Activated effector memory CD4-positive, alpha-beta T cell treated with Interleukin-2 at 50 U/mL for 16 hours (primary cell): ENCODE results near the gene ATP8B3.
A peak's percentile ranks its signal among the peaks of the same experiment; 100 is the strongest.

ENCODE experiments used
- DNase-seq: peaks from one replicate; pipeline ENCODE4 v3.0.0-alpha.2; 2020

ATP8B3 gene

DNA sequence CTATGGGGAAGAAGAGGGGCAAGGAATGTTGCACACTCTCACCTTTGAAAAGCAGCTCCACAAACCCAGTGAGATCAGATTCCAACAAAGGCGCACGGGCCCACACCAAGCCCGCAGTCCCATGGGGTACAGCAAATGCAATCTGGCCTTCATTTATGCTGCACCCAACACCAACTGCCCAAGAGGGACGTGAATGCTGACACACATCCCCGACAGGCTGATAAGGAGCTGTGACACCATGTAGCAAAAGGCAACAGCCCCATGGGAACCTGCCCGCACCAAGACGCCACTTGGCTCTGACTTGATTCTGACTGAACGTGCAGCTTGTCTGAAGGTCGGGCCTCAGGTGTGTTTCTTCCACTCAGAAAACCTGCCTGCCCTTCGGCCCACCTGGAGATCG, 18.9 kb upstream of the ATP8B3 start:
- DNase-seq = no peak

DNA sequence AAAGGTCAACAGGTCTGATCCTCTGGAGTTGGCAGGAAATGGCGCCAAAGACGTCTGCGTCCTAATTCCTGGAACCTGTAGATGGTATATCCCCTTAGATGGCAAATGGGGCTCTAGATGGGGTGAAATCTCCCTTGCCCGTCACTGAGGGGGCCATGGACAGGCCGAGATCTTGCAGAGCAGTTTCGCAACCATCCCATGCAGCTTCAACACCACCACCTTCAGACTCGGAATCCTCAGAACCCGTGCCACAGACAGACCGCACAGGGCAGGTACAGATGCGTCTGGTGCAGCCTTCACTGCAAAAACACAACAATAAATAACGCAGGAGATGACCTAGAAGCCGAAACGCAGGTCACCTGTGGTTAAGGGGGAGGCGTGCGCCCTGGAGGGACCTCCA, 18.5 kb upstream of the ATP8B3 start:
- no peak for DNase-seq

DNA sequence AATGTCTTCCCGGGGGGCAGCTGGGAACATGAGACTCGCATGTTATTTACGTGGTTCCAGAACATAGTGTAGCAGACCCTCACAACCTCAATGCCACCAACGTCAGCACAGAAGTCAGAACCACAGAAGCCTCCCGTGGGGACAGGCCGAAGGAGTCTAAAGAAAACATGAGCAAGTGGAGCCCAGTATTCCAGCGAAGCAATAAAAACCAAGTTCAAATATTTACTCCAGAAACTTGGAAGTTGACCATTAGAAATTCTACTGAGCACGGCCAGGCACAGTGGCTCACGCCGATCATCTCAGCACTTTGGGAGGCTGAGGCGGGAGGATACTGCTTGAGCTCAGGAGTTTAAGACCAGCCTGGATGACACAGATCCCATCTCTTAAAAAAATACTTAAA, 17.9 kb upstream of the ATP8B3 start:
- DNase-seq = no peak

DNA sequence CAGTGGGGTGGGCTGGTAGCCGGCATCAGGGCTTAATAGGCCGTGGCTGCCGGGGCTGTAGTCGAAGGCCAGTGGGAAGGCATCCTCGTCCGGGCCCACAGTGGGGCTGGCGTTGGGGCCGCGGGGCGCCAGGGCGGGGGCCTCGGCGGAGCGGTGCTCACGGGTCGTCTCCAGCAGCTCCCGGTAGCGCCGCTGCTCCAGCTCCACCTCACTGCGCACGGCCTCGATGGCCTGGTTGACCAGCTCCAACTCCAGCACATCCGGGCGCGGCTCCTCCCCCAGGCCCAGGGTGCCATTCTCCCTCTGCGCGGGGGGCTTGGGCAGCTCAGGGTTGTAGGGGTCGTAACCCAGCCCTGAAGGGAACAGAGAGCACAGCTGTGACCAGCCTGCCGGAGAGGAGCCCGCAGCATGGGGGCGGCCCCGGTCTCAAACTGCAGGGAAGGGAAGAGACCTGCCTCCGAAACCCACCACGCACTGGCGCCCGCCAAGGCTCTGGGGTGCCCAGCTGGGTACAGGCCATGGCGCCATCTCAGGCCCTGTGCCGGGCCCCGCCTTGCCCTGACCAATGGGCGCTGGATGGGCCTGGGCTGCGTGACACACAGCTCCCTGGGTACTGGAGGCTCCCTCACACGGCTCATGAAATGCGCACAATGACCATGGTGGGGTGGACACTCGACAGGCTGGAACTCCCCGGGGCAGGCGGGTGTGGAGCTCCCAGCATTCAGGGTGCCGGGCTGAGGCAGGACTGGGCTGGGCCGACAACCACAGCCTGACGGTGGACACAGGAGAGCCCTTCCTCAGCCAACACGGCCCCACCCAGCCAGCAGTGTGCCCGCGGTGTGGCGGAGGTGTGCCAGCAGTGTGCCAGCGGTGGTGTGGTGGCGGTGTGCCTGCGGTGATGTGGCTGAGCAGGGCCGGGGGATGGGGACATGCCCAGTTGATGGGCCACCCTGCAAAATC, 16.5 kb upstream of the ATP8B3 start:
- no peak for DNase-seq

DNA sequence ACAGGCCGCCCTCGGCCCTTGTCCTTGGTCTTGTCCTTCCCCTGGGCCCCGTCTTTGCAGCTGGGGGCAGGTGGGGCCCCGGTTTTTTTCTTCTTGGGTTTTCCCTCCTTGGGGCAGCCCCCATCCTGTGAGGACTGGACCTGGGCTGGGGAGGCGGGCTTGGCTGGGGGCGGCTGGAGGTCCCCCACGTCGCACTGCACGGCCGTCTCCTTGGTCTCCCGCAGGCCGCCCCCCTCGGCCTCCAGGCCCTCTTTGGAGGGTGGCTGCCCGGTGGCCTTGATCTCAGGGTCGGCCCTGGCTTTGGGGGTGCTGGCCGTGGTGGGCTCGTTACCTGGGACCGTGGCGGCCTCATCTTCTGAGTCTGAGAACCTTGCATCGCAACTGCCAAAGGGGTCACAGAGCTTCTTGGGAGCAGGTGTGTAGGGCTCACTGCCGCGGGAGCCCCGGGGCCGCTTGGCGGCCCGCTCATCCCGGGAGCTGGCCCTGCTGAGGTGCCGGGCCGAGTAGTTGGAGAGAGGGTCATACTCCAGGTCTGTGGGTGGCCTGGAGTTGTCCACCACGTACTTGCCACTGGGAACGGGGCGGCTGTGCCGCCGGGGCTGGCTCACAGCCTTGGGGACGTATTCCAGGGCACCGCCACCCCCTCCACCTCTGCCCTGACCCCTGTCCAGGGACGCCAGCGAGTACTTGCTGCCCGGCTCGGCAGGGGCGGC, 15.6 kb upstream of the ATP8B3 start:
- no peak for DNase-seq

DNA sequence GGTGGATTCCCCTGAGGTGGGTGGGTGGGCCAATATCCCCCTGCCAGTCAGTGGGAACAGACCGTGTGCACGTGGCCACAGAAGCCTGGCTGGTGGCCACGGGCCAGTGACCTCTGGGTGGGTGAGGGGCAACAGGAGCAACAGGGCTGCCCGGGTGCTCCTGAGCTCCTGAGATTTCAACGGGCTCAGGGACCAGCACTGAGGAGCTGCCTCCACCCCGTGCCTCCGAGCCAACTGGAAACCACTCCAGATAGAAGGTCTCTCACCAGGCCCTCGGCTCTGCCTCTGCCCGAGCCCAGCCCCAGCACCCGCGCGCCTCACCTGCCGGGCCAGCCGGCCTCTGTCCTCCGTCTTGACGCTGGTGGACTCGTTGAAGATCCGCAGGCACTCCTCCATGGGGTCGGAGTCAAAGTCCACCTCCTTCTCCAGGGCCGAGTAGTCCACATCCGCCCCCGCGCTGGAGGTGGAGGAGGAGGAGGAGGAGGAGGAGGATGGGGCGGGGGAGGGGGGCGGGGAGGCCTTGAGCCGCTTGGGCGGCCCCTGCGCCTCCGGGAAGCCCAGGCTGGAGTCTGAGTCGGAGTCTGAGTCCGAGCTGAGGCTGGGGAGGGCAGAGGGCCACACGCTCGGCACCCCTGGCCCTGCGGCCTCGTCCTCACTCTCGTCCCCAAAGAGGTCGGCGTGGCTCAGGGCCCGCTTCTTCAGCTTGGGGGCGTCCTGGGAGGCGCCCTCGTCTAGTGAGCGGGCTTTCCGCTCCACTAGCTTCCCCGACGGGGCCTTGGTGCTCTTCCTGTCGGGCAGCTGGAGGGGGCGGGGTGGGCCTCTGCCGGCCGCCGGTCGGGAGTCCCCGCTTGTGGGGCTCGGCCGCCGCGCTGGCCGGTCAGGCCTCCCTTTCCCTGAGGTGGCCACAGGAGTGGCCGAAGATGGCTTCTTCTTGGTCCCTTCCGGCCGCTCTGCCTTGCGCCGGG, 14.8 kb upstream of the ATP8B3 start:
- no peak for DNase-seq

DNA sequence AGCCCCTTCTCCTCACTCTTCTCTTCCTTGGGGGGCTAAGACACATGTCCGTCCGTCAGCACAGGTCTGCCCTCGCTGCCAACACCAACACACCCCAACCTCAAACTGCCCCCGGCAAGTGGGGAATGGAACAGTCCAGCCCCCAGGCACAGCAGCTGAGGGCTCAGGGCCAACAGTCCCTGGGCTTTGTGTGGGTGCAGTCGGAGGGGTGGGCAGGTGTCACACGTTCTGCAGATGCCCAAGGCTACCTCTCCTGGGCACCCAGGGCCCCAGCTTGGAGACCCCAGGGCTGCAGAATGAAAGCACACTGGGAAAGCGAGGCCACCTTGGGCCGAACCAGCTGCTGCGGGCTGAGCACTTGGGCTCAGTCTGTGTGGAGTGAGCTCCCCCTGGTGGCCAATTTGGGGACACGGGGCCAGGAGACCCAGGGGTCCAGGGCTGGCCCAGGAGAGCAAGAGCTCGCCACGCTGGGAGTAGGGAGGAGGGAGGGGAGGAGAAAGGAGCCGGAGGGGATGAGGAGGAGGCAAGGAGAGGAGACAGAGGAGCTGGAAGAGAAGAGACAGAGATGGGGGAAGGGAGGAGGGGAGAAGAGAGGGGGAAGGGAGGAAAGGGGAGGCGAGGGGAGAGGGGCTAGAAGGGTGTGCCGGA, 14.0 kb upstream of the ATP8B3 start:
- peak; percentile 62 for DNase-seq

DNA sequence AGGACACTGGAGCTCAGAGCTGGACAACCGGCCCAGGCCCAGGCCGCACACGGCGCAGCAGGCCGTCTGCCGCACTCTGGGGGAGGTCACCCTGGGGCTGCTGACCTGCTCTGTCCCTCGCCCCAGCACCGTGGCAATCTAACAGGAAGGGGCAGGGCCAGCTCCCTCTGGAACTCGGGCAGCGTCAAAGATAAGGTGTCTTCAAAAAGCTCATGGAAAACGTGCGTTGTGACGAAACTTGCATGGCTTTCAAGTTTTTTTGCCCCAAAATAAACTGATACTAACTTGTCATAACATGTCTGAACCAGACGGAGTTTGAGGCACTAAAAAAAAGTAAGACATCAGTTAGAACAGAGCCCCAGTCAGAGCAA, 12.2 kb upstream of the ATP8B3 start:
- DNase-seq = no peak

DNA sequence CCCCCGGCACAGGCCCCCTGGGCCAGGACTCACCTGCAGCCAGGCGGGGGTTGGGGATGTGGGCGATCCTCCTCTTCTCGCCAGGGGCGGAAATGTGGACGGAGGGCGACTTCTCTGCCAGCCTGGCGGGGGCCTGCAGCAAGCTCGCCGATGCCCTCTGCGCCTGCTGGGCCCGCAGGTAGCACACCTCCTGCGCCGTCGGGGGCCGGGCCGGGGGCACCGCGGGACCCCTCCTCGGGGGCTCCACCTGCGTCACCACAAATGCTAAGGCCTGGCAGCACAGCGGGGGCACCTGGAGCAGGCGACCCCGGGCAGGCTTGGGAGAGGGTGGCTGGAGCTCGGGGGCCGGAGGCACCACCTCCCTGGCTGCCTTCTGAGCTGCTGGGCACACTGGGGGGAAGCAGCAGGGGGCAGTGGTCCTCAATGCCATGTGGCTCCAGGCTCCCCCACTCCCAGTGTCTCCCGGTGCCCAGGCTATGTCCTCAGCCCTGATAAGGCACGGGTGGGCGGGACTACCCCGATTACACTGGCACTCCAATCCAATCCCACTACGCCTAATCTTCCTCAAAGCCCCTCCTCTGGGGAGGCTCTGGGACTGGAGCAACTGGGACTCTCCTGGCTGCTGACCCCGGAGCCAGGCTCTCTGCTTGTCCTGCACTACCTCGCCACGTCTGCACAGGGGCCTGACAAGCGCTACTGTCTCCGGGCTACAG, 11.6 kb upstream of the ATP8B3 start:
- DNase-seq = no peak

DNA sequence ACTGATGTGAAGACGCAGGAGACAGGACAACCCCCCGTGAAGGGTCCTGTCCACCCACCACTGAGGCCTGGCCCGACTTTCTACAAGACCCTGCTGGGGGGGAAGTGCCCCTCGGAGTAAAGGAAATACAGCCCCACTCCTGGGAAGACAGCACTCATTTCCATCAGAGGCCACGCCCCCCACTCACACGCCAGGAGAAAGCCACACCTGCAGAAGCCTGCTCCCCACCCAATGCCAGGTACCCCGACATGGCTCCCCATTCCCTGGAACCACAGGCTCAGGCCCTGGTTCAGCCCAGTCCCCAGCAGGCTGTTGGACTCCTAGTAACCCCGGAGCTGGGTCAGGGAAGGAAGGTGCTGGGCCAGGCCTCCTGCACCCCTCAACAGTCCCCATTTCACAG, 10.9 kb upstream of the ATP8B3 start:
- no peak for DNase-seq

DNA sequence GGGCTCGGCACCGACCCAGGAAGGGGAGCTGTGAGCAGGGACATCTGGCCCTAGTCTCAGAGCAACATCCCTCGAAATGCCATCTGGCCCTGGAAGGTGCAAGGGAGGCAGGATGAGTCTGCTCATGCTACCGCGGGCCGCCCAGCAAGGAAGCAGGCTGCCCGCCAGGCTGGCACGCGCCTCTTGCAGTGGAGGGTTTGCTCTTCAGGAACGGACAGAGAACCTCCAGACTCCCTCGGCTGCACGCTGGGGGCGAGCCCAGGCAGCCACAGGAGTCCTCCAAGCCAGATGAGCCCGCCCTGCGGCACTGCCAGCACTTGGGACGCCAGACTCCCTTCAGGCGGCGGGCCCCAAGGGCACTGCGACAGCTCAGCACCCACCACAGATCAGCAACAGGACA, 10.1 kb upstream of the ATP8B3 start:
- DNase-seq = no peak

DNA sequence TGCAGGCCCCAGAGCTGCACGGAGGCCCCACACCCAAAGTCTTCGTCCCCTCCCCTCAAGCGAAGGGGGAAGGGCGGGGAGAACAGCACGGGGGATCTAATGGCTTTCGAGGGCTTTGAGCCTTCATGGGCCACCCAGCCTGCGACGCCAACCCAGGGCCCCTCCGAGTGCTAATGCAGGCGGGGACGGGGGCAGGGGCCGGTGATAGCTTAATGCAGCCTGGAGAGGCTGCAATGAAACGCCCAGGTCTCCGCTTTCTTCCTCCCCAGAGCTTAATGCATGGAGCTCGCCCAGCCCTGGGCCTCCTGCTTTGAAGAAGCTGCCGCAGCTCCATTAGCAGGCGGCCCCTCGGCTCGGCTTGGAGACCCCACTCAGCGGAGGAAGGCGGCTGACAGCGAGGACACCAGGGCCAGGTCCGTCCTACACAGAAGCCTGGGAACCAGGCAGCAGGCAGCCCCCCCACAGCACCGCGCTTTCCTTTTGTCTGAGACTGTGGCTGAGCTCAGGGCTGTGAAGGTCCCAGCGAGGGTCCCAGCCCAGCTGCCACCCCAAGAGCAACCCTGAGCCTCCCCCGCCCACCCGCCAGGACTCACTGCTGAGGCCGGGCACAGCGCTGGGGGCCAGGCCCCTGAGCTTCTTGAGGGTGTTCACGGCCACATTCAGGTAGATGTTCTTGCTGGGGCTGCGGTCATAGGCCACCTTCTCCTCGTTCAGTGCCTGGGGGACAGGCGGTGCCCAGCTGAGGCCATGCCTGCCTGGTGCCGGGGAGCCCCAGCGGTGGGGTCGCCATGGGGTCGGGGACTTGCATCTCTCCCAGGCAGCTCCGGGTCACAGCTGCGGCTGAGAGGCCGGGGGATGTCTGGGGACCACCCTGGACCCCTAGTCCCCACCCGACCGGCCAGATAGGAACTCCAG, 7.5 kb upstream of the ATP8B3 start:
- DNase-seq = no peak

DNA sequence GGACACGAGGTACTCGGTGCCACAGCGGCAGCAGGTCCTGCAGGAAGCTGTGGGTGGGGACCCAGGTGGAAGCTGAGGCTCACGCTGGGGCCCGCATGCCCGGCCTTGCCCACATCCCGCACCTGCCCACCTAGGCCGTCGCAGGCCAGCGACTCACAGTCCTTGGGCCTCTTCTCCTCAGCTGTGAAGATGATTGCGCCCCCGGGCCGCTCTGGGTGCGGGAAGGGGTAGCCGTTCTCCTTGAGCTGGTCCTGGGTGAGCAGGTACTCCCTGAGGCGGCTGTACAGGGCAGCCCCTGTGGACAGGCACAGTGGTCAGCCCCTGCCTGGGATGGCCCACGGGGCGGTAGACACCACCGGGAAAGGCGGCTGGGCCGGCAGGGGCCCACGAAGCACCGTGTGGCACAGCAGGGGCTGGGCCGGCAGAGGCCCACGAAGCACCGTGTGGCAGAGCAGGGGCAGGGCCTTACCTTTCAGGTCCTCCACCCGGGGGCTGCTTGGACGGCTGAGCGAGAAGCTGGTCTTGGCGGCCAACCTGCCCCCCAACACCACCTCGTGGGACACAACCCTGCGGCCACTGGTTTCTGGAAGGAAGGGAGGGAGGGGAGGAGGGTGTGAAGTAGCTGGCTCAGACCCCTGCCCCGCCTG, 6.6 kb upstream of the ATP8B3 start:
- no peak for DNase-seq

DNA sequence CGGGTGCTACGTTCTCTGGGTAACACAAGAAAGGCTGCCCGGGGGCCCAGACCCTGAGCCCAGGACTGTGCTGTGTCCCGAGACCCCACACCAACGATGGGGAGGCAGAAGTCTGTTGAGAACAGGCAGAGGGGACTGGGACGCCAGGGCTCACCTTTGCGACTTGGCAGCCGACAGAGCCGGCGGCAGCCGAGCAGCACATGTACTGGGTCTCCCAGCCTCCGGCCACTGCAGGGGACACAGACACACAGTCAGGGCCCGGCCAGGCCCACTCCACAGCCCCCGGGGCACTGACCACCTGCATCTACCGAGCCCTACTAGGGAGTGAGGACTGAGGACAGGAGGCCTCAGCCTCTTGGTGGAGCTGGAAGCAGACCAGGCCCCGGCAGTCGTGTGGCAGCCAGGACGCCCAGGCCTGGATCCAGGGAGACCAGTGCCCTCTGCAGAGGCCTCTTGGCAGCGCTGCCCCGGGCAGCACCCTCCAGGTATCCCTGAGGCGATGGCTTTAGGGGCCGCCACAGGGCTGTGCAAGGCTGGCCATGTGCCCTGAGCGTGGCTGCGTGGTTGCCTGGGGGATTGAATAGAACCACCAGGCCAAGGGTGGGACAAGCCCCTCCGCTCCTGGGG, 5.6 kb upstream of the ATP8B3 start:
- DNase-seq = no peak

DNA sequence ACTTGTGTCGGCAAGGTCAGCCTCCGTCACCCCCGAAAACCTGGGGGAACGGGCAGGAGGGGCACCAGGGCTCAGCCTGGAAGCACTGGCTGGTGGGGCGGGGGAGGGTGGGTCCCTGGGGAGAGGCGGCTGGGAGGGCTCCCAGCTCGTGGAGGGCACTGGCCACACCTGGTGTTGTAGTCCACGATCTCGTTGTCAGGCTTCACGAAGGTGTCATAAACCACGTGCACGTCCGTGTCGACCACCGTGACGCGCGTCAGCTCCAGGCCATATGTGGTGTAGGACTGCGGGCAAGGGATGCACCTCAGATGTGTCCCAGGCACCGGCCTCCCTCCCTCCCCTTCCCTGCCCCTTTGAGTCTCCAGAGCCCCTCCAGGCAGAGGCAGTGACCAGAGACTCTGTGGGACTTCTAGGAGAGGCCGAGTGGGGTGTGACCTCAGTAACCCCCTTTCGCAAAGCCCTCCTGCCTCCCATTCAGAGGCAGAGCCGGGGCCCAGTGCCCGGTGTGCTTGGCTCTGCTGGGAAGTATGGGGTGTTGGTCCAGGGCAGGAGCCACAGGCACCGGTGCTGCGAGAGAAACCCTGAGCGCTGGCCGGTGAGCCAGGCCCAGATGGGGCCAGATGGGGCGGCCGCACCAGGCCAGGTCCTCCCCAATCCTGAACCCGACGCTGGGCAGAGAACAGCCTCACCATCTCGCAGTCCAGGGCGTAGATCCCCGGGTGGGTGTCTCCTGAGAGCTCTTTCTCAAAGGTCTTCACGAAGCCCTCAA, 4.6 kb upstream of the ATP8B3 start:
- no peak for DNase-seq

DNA sequence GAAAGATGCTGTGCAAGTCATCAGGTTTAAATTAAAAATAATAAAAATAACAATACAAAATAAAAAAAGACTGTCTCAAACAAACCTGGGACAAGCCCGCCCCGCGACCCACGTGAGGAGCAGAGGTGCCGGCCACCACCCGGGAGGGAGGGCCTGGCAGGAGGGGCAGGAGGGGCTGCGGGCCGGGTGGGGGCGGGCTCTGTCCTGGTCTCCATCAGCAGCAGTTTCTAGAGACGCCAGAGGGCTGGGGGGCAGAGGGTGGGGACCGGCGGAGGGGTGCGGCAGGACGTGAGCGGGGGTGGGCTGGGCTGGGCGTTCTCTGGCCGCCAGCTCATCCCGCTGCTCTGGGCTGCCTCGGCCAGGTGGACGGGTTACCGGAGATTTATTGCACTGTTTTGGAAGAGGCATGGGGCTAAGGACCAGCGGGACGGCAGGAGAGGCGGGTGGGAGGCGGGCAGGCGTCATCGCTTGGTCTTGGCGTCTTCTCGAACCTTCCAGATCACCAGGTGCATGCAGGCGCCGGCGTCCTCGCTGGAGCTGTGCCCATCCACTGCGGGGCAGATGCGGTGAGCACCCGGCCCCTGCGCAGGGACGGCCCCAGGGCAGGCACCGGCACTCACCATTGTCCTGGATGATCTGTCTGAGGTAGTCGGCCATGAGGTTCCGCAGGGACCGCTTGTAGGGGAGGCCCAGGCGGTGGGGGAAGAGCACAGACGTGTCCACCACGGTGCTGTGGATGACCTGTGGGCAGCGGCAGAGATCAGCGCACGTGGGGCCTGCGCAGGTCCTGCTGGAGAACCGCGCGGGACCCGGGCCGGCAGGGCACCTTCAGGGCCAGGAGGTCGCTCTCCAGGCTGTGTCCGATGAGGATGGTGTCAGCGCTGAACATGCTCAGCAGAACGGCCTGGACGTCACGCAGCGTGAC, 3.8 kb upstream of the ATP8B3 start:
- no peak for DNase-seq

DNA sequence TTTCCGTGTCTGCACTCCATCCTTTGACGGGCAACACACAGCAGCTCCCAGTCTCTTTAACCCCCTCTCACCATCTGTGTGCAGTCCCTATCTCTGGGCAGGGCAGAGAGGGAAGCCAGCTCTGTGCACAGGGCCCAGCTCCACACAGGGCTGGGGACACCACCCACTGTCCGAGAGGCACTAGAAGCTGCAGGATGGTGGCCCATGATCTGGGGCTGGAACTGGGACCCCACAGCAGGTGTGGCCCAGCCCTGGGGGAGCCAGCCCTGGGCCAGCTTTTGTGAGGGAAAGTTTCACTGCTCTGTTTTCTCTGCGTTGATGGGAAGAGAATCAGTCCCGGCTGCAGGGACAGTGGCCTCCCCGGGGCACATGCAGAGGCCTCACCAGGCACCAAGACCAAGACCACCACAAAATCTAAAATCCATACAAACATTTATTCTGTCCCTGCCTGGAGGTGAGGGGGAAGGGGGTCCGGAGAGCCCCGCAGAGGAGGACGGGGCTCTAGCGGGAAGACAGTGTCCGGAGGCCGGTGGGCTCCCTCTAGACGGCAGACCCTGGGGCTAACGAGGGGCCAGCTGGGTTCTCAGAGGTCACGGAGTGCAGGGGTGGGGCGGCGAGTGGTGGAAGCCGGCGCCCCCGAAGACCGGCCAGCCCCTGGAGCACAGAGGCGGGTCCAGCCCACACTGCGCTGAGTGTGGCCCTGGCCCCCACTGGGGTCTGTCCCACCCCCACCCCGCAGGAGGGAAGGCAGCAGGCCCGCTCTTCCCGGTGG, 2.9 kb upstream of the ATP8B3 start:
- DNase-seq = no peak
